ENCODE results near the gene ZFAND3.

ZFAND3 gene

DNA sequence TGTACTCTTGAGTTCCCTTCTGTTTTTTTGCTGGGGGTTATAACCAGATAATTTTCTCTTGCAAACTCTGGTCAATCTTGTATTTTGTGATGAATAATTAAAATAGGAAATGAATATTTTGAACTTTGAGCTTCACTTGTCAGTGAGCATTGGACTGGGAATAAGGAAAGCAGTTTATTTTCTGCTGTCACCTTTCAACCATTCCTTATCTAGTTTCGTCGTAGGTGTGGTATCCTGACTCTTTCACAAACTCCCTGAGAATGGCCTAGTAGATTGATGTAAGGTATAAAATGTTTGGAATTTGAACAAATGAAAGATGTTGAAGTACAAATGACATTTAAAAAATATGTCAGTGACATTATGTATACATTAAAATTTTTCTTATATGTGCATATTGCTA is 98.0 kb downstream of the ZFAND3 start:
- Histone ChIP-seq H3K4me1 (ENCODE audit: control insufficient read depth, insufficient read depth, low read length, poor library complexity, severe bottlenecking) (no peaks in the 10 kb centered on the region), H3K27ac (ENCODE audit: low read depth, low read length, severe bottlenecking) (no peak overlapping the region), H3K36me3 (ENCODE audit: control insufficient read depth, insufficient read depth, low read length) (peaks cover 13% of the 10 kb centered on the region), H3K9me3 (ENCODE audit: control insufficient read depth, low read length) (no peaks in the 10 kb centered on the region), H3K4me3 (ENCODE audit: extremely low read depth, insufficient read depth, low read length, poor library complexity, severe bottlenecking) (no peak overlapping the region)
- WGBS, 2 experiments (ENCODE audit: insufficient coverage in 2 of 2), result no CpG with 5 or more reads among the region's 2 CpGs

DNA sequence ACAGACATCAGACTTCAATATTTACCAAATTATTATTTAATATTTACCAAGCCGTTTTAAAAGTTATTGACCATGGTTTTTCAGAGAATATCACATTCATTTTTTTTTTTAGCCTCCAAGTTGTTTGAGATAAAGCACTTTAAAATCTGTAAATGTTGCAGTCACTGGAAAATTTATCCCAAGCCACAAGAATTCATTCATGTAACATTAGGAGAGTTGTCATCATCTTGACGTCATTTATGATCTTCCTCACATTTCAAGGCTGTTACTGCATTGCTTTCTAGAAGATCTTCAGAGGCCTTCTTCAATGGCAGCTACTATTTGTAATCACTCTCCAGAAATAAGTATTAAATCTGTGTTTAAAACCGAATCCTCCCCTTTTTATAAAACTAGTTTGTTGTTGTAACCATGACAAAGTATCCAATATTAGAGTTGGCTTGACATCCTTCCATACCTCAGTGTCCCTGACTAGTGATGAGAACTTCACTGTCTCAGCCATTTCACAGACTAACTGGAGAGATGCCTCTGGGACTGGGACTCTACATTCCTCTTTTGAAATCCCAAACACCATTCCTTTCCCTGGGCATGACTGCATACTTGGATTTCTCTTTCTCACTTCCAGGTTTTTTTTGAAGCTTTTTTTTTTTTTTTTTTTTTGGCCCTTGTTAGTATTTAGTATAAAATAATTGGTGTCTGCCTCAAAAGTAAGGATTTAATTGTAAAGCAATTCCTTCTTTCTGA is 100.1 kb downstream of the ZFAND3 start:
- no peaks in the 10 kb centered on the region for H3K9me3 ChIP-seq (ENCODE audit: control insufficient read depth, low read length)
- H3K36me3 ChIP-seq (ENCODE audit: control insufficient read depth, insufficient read depth, low read length), result peaks cover 13% of the 10 kb centered on the region
- H3K4me3 ChIP-seq (ENCODE audit: extremely low read depth, insufficient read depth, low read length, poor library complexity, severe bottlenecking), result no peak overlapping the region
- H3K27ac ChIP-seq (ENCODE audit: low read depth, low read length, severe bottlenecking), result no peak overlapping the region
- WGBS, 2 experiments (ENCODE audit: insufficient coverage in 2 of 2), result 80 to 100% methylated on average over 1 of the region's 3 CpGs
- no peaks in the 10 kb centered on the region for H3K4me1 ChIP-seq (ENCODE audit: control insufficient read depth, insufficient read depth, low read length, poor library complexity, severe bottlenecking)

DNA sequence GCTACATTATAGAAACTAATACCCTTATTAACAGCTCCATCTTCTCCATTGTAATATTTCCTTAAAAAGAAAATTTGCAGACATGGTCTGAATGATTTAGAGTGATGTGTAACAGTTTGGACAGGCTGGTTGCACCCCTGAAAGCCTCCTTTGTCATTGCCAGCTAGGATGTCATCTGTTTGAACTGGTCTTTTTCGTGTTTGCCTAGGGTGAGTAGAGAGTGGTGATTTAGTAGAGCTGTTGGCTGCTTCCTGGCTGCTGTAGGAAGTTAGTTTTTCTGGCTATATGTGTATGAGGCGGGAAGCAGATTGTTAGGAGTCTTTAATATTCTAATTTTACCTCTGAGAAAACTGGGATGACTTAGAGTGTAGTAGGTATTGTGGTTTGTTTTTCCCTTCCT is 101.1 kb downstream of the ZFAND3 start:
- H3K4me3 ChIP-seq (ENCODE audit: extremely low read depth, insufficient read depth, low read length, poor library complexity, severe bottlenecking), result no peak overlapping the region
- no peaks in the 10 kb centered on the region for H3K4me1 ChIP-seq (ENCODE audit: control insufficient read depth, insufficient read depth, low read length, poor library complexity, severe bottlenecking)
- no peak overlapping the region for H3K27ac ChIP-seq (ENCODE audit: low read depth, low read length, severe bottlenecking)
- peaks cover 11% of the 10 kb centered on the region for H3K36me3 ChIP-seq (ENCODE audit: control insufficient read depth, insufficient read depth, low read length)
- 14 to 43% methylated on average over 1 of the region's 2 CpGs for WGBS, 2 experiments (ENCODE audit: insufficient coverage in 2 of 2)
- H3K9me3 ChIP-seq (ENCODE audit: control insufficient read depth, low read length), result no peaks in the 10 kb centered on the region

DNA sequence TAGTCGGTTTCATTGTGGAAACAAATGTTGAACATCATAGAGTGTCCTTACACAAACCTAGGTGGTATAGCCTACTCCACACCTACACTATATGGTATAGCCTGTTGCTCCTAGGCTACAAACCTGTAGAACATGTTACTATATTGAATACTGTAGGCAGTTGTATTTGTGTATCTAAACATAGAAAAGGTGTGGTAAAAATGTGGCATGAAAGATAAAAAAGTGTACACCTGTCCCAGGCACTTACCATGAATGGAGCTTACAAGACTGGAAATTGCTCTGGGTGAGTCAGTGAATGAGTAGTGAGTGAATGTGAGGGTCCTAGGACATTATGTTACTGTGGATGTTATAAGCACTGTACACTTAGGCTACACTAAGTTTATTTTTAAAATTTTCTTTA is 103.0 kb downstream of the ZFAND3 start:
- Histone ChIP-seq H3K36me3 (ENCODE audit: control insufficient read depth, insufficient read depth, low read length) (no peaks in the 10 kb centered on the region), H3K4me1 (ENCODE audit: control insufficient read depth, insufficient read depth, low read length, poor library complexity, severe bottlenecking) (no peaks in the 10 kb centered on the region), H3K27ac (ENCODE audit: low read depth, low read length, severe bottlenecking) (no peak overlapping the region), H3K4me3 (ENCODE audit: extremely low read depth, insufficient read depth, low read length, poor library complexity, severe bottlenecking) (no peak overlapping the region), H3K9me3 (ENCODE audit: control insufficient read depth, low read length) (no peaks in the 10 kb centered on the region)
- no CpG with 5 or more reads among the region's 1 CpG for WGBS, 2 experiments (ENCODE audit: insufficient coverage in 2 of 2)

DNA sequence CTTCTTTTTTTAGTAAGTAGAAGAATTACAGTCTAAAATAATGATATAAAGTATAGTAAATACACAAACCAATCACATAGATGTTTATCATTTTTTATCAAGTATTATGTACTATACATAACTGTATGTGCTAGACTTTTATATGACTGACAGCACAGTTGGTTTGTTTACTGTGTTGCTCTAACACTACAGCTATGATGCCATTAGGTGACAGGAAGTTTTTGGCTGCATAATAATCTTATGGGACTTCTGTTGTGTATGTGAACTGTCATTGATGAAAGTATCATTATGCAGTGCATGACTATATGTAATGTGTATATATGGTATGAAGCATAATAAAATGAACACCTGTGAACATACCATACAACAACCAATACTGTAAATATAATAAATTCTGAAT is 104.0 kb downstream of the ZFAND3 start:
- H3K36me3 ChIP-seq (ENCODE audit: control insufficient read depth, insufficient read depth, low read length), result no peaks in the 10 kb centered on the region

DNA sequence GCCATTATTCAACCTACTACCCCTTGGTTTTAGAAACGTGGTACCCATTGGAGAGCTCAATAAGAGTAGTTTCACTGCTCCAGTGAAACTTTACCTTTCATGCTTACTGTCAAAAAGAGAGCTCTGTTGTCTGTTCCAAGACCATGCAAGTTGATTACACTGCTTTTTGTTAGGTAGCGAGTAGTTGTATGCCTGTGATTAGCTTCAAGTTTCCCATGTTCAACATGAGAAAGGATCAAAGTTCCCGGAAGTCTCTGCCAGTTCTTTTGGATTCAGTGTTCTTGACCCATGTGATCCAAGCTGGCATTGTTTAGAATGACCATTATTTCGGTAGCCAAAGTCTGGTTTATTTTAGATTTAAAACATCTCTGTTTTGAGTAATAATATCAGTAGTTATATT is 107.1 kb downstream of the ZFAND3 start:
- no peak overlapping the region for H3K4me3 ChIP-seq (ENCODE audit: extremely low read depth, insufficient read depth, low read length, poor library complexity, severe bottlenecking)
- WGBS, 2 experiments (ENCODE audit: insufficient coverage in 2 of 2), result 77 to 96% methylated on average over 3 of the region's 4 CpGs
- H3K27ac ChIP-seq (ENCODE audit: low read depth, low read length, severe bottlenecking), result no peak overlapping the region
- no peaks in the 10 kb centered on the region for H3K9me3 ChIP-seq (ENCODE audit: control insufficient read depth, low read length)
- H3K36me3 ChIP-seq (ENCODE audit: control insufficient read depth, insufficient read depth, low read length), result peaks cover 6% of the 10 kb centered on the region
- H3K4me1 ChIP-seq (ENCODE audit: control insufficient read depth, insufficient read depth, low read length, poor library complexity, severe bottlenecking), result no peaks in the 10 kb centered on the region

More for the DNA sequence above, 104.0 kb downstream of the ZFAND3 start:
- H3K4me1 ChIP-seq (ENCODE audit: control insufficient read depth, insufficient read depth, low read length, poor library complexity, severe bottlenecking), result no peaks in the 10 kb centered on the region
- no peak overlapping the region for H3K4me3 ChIP-seq (ENCODE audit: extremely low read depth, insufficient read depth, low read length, poor library complexity, severe bottlenecking)
- H3K27ac ChIP-seq (ENCODE audit: low read depth, low read length, severe bottlenecking), result no peak overlapping the region
- no peaks in the 10 kb centered on the region for H3K9me3 ChIP-seq (ENCODE audit: control insufficient read depth, low read length)

DNA sequence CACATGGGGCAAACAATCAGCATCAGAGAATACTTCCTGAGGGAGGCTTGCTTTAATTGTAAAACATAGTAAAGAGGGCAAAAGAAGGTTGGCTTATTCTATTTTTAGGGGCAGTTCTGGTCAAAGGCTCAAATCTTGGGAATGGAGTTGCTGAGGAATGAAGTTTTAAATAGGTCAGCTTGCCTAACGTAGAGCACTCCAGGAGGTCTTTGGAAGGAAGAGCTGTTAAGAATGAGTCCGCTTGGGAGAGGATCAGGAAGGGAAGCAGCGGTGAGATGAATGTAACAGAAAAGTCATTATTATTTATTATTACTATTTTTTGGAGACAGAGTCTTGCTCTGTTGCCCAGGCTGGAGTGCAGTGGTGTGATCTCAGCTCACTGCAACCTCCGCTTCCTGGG is 108.7 kb downstream of the ZFAND3 start:
- Histone ChIP-seq H3K36me3 (ENCODE audit: control insufficient read depth, insufficient read depth, low read length) (peaks cover 10% of the 10 kb centered on the region), H3K9me3 (ENCODE audit: control insufficient read depth, low read length) (no peaks in the 10 kb centered on the region), H3K4me3 (ENCODE audit: extremely low read depth, insufficient read depth, low read length, poor library complexity, severe bottlenecking) (no peak overlapping the region), H3K4me1 (ENCODE audit: control insufficient read depth, insufficient read depth, low read length, poor library complexity, severe bottlenecking) (no peaks in the 10 kb centered on the region), H3K27ac (ENCODE audit: low read depth, low read length, severe bottlenecking) (no peak overlapping the region)
- 100% methylated on average over 2 of the region's 4 CpGs for WGBS, 2 experiments (ENCODE audit: insufficient coverage in 2 of 2)

DNA sequence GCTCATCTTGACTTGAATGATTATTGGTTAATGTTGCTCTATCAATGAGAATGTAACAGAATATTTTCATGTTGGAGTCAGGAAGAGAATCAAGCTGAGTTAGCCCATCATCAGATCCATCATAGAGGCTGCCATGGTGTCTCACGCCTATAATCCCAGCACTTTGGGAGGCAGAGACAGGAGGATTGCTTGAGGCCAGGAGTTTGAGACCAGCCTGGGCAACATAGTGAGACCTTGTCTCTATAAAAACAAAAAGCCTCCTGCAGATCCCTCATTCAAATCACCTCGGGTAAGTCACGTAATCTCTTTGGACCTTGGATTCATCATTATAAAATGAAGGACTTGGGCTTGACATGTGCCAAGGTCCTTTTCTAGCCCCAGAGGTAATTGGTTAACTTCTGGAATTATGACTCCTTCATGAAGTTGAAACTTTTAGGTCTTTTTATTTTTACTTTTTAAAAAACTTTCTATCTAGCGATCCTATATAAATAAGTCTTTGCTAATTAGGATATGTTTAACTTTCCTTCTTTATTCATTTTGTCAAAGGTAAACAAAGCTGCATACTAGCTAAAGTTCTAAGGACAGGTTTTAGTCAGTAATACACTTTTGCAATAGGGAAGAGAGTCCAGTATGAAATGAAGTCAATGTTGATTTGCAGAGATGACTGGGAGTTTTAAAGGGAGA is 110.9 kb downstream of the ZFAND3 start:
- Histone ChIP-seq H3K36me3 (ENCODE audit: control insufficient read depth, insufficient read depth, low read length) (peaks cover 10% of the 10 kb centered on the region), H3K9me3 (ENCODE audit: control insufficient read depth, low read length) (no peaks in the 10 kb centered on the region), H3K4me1 (ENCODE audit: control insufficient read depth, insufficient read depth, low read length, poor library complexity, severe bottlenecking) (no peaks in the 10 kb centered on the region), H3K27ac (ENCODE audit: low read depth, low read length, severe bottlenecking) (no peak overlapping the region), H3K4me3 (ENCODE audit: extremely low read depth, insufficient read depth, low read length, poor library complexity, severe bottlenecking) (no peak overlapping the region)
- 80 to 91% methylated on average over 1 to 3 of the region's 4 CpGs for WGBS, 2 experiments (ENCODE audit: insufficient coverage in 2 of 2)

DNA sequence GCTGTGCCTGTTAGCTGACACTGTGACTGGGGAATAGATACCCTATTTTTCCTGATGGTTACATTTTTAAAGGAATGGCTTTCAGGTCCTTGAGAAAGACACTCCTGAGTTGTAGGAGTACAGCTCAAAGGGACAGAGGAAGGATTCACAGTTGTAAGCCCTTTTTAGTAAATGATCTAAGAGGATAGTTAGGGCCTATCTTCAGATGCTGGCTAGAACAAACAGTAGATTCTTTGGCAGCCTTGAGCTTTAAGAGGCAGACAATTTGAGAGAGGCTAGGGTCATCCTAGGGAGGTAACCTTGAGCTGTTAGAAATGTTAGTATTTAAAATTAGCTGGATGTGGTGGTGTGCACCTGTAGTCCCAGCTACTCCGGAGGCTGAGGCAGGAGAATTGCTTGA is 111.5 kb downstream of the ZFAND3 start:
- 80 to 100% methylated on average over 1 of the region's 1 CpG for WGBS, 2 experiments (ENCODE audit: insufficient coverage in 2 of 2)
- H3K36me3 ChIP-seq (ENCODE audit: control insufficient read depth, insufficient read depth, low read length), result peaks cover 10% of the 10 kb centered on the region
- H3K4me3 ChIP-seq (ENCODE audit: extremely low read depth, insufficient read depth, low read length, poor library complexity, severe bottlenecking), result no peak overlapping the region
- no peaks in the 10 kb centered on the region for H3K9me3 ChIP-seq (ENCODE audit: control insufficient read depth, low read length)
- H3K4me1 ChIP-seq (ENCODE audit: control insufficient read depth, insufficient read depth, low read length, poor library complexity, severe bottlenecking), result no peaks in the 10 kb centered on the region
- H3K27ac ChIP-seq (ENCODE audit: low read depth, low read length, severe bottlenecking), result no peak overlapping the region

DNA sequence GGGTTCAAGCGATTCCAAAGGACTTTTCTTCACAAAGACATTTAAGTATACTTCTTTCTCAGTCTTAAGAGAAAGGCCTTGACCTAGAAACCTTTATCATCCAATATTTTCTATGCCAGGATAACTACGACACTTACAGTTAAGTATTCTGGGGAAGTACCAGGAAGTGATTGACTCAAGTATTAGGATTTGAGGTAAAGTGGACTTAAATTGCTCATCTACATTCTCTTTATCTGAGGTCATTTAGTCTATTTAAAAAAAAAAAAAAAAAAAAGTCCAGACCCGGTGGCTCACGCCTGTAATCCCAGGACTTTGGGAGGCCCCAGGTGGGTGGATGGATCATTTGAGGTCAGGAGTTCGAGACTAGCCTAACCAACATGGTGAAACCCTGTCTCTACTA is 114.7 kb downstream of the ZFAND3 start:
- no peak overlapping the region for H3K4me3 ChIP-seq (ENCODE audit: extremely low read depth, insufficient read depth, low read length, poor library complexity, severe bottlenecking)
- 100% methylated on average over 1 of the region's 5 CpGs; no CpG with 5 or more reads in 1 of the 2 experiments for WGBS, 2 experiments (ENCODE audit: insufficient coverage in 2 of 2)
- peaks cover 10% of the 10 kb centered on the region for H3K36me3 ChIP-seq (ENCODE audit: control insufficient read depth, insufficient read depth, low read length)
- H3K4me1 ChIP-seq (ENCODE audit: control insufficient read depth, insufficient read depth, low read length, poor library complexity, severe bottlenecking), result peaks cover 2% of the 10 kb centered on the region
- H3K9me3 ChIP-seq (ENCODE audit: control insufficient read depth, low read length), result no peaks in the 10 kb centered on the region
- no peak overlapping the region for H3K27ac ChIP-seq (ENCODE audit: low read depth, low read length, severe bottlenecking)

DNA sequence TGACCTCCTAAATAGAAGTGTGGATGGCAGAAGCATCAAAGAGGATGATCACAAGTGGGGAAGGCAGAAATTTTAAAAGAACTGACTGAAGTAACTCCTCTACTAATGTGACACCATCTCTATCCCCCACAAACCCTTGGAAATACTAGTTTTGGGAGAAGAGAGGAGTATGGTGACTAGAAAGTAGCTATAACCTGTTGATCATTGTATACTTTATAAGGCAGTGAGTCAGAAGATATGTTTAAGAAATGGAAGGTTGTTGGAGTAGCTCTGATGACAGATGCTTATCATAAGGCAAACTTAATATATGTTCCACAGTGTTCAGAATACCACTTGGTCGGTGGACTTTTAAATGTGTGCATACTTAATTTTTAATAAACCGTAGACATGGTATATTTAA is 116.6 kb downstream of the ZFAND3 start:
- Histone ChIP-seq H3K9me3 (ENCODE audit: control insufficient read depth, low read length) (no peaks in the 10 kb centered on the region), H3K36me3 (ENCODE audit: control insufficient read depth, insufficient read depth, low read length) (peaks cover 4% of the 10 kb centered on the region), H3K4me1 (ENCODE audit: control insufficient read depth, insufficient read depth, low read length, poor library complexity, severe bottlenecking) (peaks cover 2% of the 10 kb centered on the region), H3K27ac (ENCODE audit: low read depth, low read length, severe bottlenecking) (no peak overlapping the region), H3K4me3 (ENCODE audit: extremely low read depth, insufficient read depth, low read length, poor library complexity, severe bottlenecking) (no peak overlapping the region)
- WGBS, 2 experiments (ENCODE audit: insufficient coverage in 2 of 2), result no CpG with 5 or more reads among the region's 2 CpGs
